ENCODE results near the gene GIGYF1.

The GIGYF1 gene

GRCh38 chr7:100711369-100711768, 17.3 kb upstream of the GIGYF1 start:
- no peak for DNase-seq (ENCODE audit: low read depth)
- H3K4me3 ChIP-seq (ENCODE audit: low read depth, low read length), result no peak overlapping the region
- TF ChIP-seq MYC (IDR thresholded peaks at IDR 0.05; ENCODE audit: low read depth, low read length) (no peak), POLR2A (IDR thresholded peaks at IDR 0.05; ENCODE audit: extremely low read depth, insufficient read length) (no peak), MAX (IDR thresholded peaks at IDR 0.05; ENCODE audit: low read depth, low read length) (no peak), CTCF (IDR thresholded peaks at IDR 0.05; ENCODE audit: low read depth, low read length) (no peak)

- no peak for DNase-seq (ENCODE audit: low read depth)
- TF ChIP-seq MYC (IDR thresholded peaks at IDR 0.05; ENCODE audit: low read depth, low read length) (no peak), CTCF (IDR thresholded peaks at IDR 0.05; ENCODE audit: low read depth, low read length) (no peak), POLR2A (IDR thresholded peaks at IDR 0.05; ENCODE audit: extremely low read depth, insufficient read length) (no peak), MAX (IDR thresholded peaks at IDR 0.05; ENCODE audit: low read depth, low read length) (no peak)
Measured at GRCh38 chr7:100710452-100710851, 16.4 kb upstream of the GIGYF1 start.

GRCh38 chr7:100708395-100708794, 14.3 kb upstream of the GIGYF1 start:
- no peak overlapping the region for H3K4me3 ChIP-seq (ENCODE audit: low read depth, low read length)
- DNase-seq (ENCODE audit: low read depth), result no peak
- TF ChIP-seq POLR2A (IDR thresholded peaks at IDR 0.05; ENCODE audit: extremely low read depth, insufficient read length) (no peak), MYC (IDR thresholded peaks at IDR 0.05; ENCODE audit: low read depth, low read length) (no peak), MAX (IDR thresholded peaks at IDR 0.05; ENCODE audit: low read depth, low read length) (no peak)

More at GRCh38 chr7:100710452-100710851, 16.4 kb upstream of the GIGYF1 start:
- no peak overlapping the region for H3K4me3 ChIP-seq (ENCODE audit: low read depth, low read length)

GRCh38 chr7:100706672-100707311, 12.7 kb upstream of the GIGYF1 start:
- no peak for DNase-seq (ENCODE audit: low read depth)
- no peak for TF ChIP-seq MAX (IDR thresholded peaks at IDR 0.05; ENCODE audit: low read depth, low read length)
- no peak for TF ChIP-seq CTCF (IDR thresholded peaks at IDR 0.05; ENCODE audit: low read depth, low read length)
- no peak for TF ChIP-seq POLR2A (IDR thresholded peaks at IDR 0.05; ENCODE audit: extremely low read depth, insufficient read length)
- TF ChIP-seq MYC (IDR thresholded peaks at IDR 0.05; ENCODE audit: low read depth, low read length), result no peak
- peak overlapping the region; percentile 94 for H3K4me3 ChIP-seq (ENCODE audit: low read depth, low read length)

- peak within 1 kb of the TSS; percentile 94 for H3K4me3 ChIP-seq (ENCODE audit: low read depth, low read length)
- peak; percentile 100 for DNase-seq (ENCODE audit: low read depth)
- peak; percentile 95 for TF ChIP-seq MYC (IDR thresholded peaks at IDR 0.05; ENCODE audit: low read depth, low read length)
- TF ChIP-seq MAX (IDR thresholded peaks at IDR 0.05; ENCODE audit: low read depth, low read length), result peak; percentile 97
- TF ChIP-seq CTCF (IDR thresholded peaks at IDR 0.05; ENCODE audit: low read depth, low read length), result no peak
- TF ChIP-seq POLR2A (IDR thresholded peaks at IDR 0.05; ENCODE audit: extremely low read depth, insufficient read length), result peak; percentile 99
Measured at GRCh38 chr7:100705753-100706671, 12.0 kb upstream of the GIGYF1 start, which contains the start of gene POP7. Gene POP7 (plus strand): TSS chr7:100706121. CDS start chr7:100706831, 710 bp downstream.
